HG03103 (cell line): ENCODE measurements around the gene SAMD4B.
"Not testable (repeated sequence)": the region's sequence is repeated elsewhere in the genome, so short reads cannot be mapped to it uniquely, and the experiment has no call there.

Experiments used
- ATAC-seq: cut with Tn5 transposase; IDR thresholded peaks from one replicate; pipeline ENCODE4 v1.9.1; 2021; ENCODE audit warnings: low read depth; ENCODE audit not compliant: unreplicated experiment

SAMD4B gene

DNA sequence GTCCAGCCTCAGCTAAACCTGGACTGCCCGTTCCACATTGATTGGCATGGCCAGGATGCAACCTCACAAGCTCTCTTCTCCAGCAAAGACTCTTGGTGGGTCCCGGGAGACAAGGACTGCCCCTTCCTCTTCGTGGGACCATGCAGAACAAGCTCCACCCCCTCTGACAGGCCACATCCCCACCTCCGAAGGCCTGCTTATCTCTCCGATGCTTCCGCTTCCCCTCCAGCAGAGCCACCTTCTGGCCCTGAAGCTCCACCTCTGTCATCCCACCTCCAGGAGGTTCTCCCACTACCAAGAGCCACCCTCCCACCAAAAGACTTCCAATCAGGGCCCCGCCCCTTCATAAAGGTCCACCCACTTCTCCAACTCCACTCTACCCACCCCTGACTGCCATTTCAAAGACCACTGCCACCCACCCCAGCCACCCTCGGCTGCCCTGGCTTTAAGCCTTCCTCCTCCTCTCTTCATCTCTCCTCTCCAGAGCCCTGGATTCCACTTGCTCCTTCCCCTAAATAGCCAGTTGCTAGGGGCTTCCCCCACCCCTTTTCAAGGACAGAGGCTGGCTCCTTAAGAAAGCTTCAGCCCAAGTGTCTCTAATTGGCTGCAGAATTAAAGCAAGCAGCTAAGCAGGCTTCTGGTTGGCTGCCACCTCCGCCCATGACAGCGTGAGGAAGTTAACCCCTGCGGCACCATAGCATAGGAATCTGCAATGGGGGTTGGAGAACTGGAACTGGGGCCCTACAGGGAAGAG, 31.5 kb upstream of the SAMD4B start:
- no peak for ATAC-seq

DNA sequence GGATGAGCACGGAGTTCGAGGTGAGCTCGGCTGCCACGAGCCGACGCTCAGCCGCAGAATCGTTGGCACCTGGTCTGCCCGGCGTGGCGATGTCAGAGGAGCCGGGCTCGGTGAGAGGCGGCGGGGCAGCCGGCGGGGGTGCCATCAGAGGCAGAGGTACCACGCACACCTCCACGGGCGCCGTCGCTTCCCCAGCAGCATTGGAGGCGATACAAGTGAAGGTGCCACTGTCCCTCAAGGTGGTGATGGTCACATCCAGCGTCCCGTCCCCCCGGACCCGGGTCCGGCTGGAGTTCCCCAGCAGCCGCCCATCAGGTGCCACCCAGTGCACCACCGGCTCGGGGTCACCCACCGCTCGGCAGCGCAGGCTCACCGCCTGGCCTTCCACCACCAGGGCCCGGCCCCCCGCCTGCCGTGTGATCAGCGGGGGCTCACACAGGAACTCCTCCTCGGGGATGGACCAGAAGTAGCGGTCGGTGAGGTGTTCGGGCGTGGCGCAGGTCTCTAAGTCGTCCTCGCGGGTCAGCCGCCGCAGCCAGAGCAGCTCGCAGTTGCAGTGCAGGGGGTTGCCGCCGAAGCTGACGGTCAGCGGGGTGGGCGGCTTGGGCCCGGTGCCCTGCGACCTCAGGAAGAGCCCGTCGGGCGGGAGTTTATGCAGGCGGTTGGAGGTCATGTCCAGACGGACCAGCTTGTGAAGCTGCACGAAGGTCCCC, 28.0 kb upstream of the SAMD4B start:
- ATAC-seq = no peak

DNA sequence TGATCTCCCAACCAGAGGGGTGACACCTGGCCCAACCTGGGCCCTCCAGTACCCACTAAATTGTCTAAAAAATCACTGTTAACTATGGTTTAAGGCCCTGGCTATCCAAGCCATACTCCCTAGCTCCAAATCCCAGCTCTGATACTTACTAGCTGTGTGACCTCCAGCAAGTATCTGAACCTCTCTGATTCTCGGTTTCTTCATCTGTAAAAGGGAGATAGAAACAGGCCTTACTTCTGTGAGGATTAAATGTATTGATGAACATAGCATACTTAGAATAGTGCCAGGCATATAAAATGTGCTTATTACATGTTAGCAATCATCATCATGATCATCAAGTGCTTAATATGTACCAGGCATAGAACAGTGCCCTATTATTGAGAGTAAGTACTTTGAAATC, 26.3 kb upstream of the SAMD4B start:
- no peak for ATAC-seq

DNA sequence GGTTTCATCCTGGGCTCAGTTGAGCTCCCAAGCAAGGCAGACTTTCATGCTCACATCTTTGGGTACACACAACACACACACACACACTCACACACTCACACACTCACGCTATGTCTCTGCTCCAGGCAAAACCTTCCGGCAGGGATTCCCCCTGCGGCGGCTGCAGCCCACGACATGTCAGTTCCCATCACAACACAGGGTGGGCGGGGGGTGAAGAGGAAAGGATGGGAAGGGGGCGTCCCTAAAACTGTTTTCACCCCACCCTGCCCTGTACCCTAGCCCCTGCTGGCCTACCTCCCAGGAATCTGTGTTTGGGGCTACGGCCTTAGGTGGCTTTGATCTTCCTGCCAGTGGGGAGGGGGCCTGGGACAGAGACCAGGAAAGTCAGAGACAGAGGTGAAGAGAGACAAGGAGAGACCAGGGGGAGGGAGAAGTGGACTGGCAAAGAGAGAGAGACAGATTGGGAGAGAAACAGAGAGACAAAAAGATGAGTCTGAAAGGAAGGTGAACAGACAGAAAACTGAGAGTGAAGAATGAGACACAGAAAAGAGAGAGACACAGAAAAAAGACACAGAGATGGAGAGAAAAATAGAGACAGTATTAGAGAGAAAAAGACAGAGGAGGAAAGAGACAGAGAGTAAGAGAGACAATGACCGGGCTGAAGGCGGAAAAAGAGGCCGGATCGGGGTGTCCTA, 25.4 kb upstream of the SAMD4B start:
- no peak for ATAC-seq

DNA sequence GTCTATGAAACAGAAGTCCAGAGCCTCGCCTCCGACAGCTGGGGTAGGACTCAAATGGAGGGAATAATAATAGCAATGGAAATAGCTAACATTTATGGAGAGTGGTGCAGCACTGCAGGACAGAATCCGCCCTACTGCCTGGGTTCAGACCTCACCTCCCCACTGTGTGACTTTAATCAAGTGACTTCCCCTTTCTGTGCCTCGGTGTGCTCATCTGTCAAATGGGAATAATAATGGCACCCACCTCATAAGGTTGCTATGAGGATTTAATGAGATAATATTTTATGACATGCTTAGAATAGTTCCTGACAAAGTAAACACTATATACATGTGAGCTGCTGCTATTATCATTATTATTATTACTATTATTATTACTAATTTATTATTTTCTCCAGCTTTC, 24.7 kb upstream of the SAMD4B start:
- ATAC-seq = no peak

DNA sequence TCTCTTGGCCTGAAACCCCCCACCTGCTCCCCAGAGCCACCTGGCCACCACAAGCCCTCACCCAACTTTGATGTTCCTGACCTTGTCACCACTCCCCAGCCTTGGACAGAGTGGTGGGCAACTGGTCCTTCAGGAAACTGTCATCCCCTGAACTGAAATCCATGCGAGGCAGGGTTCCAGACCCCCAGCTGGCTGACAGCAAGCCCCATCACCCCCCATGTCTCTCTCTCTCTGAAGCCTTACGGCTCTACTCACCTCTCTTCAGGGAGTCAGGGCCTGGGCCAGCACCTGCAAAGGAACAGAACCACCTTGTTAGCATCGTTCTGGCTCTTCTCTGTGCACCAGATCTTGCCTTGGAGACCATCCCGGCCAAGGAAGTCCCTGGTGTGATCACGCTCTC, 24.1 kb upstream of the SAMD4B start:
- ATAC-seq = no peak

DNA sequence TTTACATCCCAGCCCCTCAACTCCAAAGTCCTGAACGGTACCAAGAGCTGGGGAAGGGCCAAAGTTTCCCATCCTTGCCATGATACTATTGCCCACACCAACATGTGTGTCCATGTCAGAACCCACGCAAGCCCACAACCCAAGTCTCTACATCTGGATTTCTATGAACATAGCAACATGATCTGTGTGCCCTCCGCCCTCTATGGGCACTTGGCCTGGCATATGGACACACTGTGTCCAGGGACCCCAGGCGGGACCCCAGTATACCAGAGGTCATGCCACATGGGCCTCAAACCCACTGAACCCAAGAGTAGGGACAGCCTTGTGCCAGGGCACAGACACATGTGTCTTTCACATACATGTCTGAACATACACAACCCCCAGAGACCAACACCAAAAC, 23.5 kb upstream of the SAMD4B start:
- no peak for ATAC-seq

DNA sequence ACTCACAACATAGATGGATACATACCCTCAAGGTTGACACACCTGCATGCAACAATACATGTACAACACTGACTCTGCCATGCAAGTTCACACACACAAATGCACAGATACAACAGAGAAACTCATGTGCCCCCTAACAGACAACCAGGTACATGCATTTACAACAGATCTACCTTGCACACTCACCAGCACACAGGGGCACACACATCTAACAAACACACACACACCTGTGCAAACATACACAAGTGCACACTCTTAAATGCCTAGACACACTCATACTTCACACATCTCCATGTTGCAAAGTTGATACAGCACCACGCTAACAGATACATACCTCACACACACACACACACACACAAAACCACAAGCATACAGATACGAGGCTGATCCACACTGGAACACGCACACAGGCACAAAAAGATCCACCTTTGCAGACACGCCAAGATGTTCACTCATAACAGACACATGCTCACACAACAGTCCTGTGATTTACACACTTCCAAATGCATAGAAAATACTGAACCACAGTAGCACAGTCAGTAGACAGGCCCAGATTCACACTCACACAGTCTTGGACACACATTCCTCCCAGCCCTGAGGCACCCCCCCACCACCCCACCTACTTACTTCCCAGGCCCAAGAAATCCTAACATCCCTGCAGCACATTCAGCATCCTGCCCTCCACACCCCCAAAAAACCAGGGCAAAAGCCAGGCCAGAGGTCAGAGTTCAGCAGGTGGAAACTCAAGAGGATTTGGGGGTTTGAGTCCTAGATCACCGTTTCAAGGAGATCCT, 22.9 kb upstream of the SAMD4B start:
- ATAC-seq = no peak

DNA sequence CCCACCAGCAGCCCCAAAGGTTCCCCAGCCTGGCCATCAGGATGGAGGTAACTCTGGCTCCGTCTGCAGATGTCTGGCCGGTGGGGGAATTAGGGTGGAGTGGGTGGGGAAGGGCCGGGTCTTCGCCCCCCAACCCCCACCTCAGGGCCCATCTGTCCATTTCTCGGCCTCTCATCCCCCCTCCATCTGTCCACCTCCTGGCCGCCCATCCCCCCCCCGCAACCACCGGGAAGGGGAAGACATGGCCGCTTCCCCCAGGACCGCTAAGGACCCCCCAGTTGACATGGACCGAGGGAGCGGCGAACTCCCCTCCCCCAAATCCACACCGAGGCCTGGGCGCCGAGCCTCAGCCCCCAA, 22.4 kb upstream of the SAMD4B start:
- no peak for ATAC-seq

DNA sequence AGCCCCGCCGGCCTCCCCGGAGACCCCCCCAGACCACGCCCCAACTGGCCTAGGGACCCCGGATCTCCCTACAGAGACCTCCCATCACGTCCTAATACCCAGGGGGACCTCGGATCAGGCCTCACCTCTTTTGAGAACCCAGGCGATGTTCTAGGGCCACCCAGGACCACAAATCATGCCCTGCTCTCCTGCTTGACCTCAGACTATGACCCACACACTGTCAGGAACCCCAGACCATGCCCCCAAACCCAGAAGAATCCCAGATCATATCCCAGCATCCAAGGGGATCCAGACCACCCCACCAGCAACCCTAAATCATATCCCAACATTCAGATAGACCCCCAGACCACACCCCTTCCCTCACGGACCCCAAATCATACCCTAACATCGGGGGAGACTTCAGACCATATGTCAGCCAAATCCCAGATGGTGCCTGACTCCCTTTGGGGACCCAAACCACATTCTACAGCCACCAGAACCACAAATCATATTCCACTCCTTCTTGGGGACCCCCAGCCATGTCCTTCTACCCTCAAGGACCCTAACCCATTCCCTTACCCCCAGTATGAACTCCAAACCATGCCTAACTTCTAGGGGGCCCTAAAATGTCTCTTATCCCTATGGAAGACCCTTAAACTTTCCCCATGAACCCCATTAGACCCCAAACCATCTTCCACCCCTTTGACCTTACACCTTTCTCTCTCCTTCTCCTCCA, 20.9 kb upstream of the SAMD4B start:
- no peak for ATAC-seq

DNA sequence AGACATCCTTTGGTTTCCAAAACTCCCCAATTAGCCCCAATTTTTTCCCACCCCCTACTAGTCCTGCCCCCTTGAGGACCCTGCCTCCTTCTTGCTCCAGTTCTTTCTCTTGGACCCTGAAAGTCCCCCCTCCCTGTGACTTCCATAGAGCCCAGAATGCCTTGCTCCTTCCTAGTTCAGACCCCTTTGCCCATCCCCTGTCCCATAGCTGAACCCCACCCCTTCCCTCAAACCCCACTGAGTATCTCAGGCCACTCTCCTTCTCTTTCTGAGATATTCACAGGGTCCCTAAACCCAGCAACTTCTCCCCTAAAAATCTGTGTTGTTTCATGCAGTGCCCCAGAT, 20.4 kb upstream of the SAMD4B start:
- no peak for ATAC-seq

DNA sequence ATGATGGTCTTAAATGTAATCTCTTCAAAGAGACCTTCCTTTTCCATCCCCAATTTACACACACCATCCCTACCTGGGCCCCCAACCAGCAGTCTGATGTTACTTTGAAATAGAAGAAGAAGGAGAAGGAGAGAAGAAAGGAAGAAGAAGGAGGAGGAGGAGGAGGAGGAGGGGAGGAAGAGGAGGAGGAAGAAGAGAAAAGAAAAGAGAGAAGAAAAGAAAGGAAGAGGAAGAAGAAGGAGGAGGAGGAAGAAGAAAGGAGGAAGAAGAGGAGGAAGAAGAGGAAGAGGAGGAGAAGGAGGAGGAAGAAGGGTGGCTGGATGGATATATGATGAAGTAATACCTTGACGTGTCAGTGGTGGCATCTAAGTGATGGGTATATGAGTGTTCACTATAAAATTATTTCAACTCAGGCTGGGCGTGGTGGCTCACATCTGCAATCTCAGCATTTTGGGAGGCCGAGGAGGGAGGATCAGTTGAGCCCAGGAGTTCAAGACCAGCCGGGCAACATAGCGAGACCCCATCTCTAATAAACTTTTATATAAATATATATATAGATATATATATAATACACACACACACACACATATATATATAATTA, 17.9 kb upstream of the SAMD4B start:
- ATAC-seq = no peak

DNA sequence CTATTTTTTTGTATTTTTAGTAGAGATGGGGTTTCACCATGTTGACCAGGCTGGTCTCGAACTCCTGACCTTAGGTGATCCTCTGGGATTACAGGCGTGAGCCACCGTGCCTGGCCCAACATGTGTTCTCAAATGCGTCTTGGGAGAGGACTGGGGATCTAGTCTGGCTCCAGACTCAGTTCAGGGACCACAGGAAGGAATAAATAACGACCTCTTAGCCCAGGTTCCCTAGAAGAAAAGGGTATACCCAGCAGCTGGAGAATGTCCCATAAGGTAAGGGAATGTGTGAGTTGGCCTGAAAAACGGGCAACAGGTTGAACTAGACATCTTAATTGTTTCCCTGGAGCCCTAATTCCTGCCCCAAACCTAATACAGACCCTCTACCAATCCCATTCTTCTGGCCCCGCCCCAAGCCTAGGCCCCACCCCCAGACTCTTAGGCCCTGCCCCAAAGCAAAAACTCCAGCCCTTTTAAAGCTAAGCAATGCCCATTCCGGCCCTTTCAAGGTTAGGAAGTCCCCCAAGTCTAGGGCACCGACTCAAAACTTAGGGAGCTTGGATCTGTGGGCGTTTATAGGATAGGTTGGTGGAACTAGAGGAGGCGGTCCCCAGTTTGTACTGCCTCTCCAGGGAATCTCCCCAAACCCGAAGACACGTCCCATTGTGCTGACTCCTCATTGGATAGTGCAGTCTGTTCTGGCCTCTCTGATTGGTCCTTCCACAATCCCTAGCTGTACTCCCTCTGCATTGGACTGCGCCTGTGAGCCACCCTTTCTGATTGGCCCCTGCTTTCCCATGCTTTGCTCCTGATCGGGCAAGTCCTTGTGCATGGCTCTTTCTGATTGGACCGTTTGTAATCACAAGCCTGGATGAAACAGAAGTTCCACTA, 16.2 kb upstream of the SAMD4B start:
- ATAC-seq = no peak

DNA sequence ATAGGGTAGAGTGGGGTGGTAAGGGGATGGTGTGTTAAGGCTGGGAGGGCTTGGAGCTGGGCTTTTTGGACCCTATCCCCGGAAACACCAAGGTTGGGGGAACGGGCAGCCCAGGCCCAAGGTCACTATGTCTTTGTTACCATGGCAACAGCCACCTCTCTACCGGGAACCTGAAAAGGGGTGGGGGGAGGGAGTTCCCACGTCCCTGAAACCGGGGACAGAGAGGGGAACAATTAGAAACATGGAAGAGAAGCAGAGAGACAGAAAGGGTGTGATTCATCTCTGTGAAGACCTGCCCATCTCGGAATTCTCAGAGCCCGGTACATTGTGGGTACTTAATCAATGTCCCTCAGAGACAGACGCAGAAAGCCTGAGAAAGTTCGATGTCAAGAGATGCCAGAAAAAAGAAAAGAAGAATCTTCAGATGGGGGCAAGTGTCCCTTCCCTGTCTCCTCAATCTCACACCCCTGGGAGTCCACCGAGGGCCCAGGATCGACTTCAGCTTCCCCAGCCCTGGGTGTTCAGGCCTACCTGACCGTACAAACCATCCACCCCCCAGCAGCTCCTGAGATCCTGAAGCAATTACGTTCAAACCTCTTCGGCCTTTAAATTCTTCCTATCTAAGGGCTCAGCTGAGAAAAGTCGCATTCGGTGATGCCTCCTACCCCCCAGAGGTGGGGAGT, 14.7 kb upstream of the SAMD4B start:
- no peak for ATAC-seq

DNA sequence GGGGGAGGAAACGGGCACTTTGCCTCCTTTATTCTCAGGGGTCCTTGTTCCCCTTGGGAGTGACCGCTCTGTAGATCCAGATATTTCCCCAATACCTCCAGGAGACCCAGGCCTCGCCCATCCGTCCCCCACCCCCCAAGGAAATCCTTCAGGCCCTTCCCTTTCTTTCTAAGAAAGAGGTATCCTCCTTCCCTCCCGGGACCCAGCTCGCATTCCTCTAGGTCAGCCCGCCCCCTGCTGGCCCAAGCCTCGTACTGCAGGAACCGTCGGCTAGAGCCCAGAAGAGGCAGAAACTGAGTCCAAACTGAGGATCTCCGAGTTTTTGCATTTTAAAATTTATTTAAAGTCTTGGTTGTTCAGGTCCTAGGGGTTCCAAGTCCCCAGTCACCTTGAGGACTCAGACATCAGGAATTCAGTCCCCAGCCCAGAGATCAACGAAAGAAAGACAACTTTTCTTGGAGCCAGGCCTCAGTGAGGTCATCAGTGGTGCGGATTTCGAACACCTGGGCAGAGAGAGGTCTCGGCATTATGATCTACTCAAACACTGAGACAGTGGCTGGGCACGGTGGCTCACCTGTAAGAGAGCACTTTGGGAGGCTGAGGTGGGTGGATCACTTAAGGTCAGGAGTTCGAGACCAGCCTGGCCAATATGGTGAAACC, 14.0 kb upstream of the SAMD4B start:
- no peak for ATAC-seq

DNA sequence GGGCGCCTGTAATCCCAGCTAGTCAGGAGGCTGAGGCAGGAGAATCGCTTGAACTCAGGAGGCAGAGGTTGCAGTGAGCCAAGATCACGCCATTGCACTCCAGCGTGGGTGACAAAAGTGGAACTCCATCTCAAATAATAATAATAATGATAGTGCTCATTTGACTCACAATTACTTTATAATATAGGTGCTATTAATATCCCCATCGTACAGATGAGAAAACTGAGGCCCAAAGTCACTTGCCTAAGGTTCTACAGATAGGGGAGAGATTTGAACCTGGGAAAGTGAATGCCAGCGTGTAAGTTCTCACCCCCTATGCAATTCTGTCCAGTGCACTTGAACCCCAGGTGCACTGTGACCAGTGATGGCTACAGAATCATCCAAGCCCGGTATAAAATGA, 12.3 kb upstream of the SAMD4B start:
- no peak for ATAC-seq

DNA sequence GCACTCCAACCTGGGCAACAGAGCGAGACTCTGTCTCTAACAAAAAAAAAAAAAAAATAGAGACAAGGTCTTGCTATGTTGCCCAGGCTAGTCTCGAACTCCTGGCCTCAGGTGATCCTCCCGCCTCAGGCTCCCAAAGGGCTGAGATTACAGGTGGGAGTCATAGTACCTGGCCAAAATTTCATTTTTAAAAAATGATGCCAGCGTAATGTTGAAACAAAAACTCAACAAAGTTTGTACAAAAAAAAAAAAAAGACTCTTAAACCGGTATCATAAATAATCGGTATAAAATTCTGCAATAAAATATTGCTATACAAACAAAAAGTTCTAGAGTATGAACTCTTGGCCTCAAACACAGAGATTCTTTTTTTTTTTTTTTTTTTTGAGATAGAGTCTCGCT, 9.9 kb upstream of the SAMD4B start:
- no peak for ATAC-seq

DNA sequence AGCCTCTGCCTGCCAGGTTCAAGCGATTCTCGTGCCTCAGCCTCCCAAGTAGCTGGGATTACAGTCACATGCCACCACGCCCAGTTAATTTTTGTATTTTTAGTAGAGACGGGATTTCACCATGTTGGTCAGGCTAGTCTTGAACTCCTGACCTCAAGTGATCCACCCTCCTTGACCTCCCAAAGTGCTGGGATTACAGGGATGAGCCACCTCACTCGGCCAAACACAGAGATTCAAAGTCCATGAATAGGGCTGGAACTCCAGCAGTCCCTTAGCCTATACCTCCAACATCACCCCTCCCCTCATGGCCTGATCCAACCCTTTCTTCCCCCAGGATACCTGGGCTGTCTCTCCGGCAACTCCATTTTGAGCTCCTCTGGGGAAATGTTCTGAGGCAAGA, 9.5 kb upstream of the SAMD4B start:
- ATAC-seq = not testable (repeated sequence)
